ENCODE measurements around the gene WNT6. TPM values are rescaled to one million over a fixed set of nuclear protein-coding genes. Genes with fewer than 3 reads are reported as not detected.

The WNT6 gene
- total RNA-seq, 4 donors from 2014 or later = 1.3 to 4.2 (median 4.0) TPM

DNA sequence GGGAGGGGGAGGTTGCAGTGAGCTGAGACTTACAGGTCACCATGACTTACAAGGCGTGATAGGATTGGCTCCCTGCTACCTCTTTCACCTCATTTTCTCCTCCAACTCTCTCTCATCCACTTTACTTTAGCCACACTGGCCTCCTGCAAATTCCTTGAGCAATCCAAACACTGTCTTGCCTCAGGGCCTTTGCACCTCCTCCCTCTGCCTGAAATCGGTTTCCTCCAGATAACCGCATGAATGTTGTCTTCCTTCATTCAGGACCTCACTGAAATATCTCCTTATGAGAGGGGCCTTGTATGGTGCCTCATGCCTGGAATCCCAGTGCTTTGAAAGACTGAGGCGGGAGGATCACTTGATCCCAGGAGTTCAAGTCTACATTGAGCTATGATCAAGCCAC is 42.8 kb downstream of the WNT6 start:
- TF ChIP-seq, protein P1, sequence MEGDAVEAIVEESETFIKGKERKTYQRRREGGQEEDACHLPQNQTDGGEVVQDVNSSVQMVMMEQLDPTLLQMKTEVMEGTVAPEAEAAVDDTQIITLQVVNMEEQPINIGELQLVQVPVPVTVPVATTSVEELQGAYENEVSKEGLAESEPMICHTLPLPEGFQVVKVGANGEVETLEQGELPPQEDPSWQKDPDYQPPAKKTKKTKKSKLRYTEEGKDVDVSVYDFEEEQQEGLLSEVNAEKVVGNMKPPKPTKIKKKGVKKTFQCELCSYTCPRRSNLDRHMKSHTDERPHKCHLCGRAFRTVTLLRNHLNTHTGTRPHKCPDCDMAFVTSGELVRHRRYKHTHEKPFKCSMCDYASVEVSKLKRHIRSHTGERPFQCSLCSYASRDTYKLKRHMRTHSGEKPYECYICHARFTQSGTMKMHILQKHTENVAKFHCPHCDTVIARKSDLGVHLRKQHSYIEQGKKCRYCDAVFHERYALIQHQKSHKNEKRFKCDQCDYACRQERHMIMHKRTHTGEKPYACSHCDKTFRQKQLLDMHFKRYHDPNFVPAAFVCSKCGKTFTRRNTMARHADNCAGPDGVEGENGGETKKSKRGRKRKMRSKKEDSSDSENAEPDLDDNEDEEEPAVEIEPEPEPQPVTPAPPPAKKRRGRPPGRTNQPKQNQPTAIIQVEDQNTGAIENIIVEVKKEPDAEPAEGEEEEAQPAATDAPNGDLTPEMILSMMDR (IDR thresholded peaks at IDR 0.05) = no peak
- no peak for TF ChIP-seq EP300 (IDR thresholded peaks at IDR 0.05)
- no peak for TF ChIP-seq POLR2A (IDR thresholded peaks at IDR 0.05)
- no peak for TF ChIP-seq POLR2AphosphoS5 (IDR thresholded peaks at IDR 0.05)
- no peak for ATAC-seq
- H3K4me3 ChIP-seq = no peak overlapping the region
- peaks cover 92% of the 10 kb centered on the region for H3K27me3 ChIP-seq
- H3K36me3 ChIP-seq = no peaks in the 10 kb centered on the region
- WGBS, 2 donors (ENCODE audit: low coverage in 1 of 2) = 77 to 87% methylated on average over 3 to 4 of the region's 4 CpGs
- H3K27ac ChIP-seq = no peak overlapping the region
- peaks cover 0 to 17% (median 9%) of the 10 kb centered on the region in 3 donors for H3K4me1 ChIP-seq
- H3K9me3 ChIP-seq = no peaks in the 10 kb centered on the region

DNA sequence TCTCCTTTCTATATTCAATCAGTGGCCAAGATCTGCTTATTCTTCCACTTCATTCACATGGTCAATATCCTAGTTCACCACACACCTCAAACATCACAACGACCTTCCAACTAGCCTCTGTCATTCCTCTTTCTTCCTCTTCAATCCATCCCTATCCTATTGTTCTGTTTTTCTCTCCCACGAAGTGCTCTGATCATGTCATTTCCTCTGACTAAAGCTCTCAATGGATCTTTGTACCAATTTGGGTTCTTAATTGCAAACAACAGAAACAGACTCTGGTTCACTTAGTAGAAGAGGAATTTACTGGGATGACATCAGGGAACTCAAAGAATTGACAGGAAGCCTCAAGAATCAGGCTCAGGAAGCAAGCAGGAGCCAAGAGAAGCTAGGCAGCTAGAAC is 44.6 kb downstream of the WNT6 start:
- no peak for ATAC-seq
- no peak for TF ChIP-seq EP300 (IDR thresholded peaks at IDR 0.05)
- no peak for TF ChIP-seq POLR2AphosphoS5 (IDR thresholded peaks at IDR 0.05)
- TF ChIP-seq, protein P1 (IDR thresholded peaks at IDR 0.05) = no peak
- TF ChIP-seq POLR2A (IDR thresholded peaks at IDR 0.05) = no peak
- H3K4me3 ChIP-seq = no peak overlapping the region
- WGBS, 2 donors (ENCODE audit: low coverage in 1 of 2) = 9 to 38% methylated on average over 1 to 2 of the region's 2 CpGs
- peaks cover 75% of the 10 kb centered on the region for H3K27me3 ChIP-seq
- H3K9me3 ChIP-seq = no peaks in the 10 kb centered on the region
- no peak overlapping the region for H3K27ac ChIP-seq
- H3K4me1 ChIP-seq = peaks cover 0 to 9% (median under 1%) of the 10 kb centered on the region in 3 donors
- H3K36me3 ChIP-seq = no peaks in the 10 kb centered on the region

DNA sequence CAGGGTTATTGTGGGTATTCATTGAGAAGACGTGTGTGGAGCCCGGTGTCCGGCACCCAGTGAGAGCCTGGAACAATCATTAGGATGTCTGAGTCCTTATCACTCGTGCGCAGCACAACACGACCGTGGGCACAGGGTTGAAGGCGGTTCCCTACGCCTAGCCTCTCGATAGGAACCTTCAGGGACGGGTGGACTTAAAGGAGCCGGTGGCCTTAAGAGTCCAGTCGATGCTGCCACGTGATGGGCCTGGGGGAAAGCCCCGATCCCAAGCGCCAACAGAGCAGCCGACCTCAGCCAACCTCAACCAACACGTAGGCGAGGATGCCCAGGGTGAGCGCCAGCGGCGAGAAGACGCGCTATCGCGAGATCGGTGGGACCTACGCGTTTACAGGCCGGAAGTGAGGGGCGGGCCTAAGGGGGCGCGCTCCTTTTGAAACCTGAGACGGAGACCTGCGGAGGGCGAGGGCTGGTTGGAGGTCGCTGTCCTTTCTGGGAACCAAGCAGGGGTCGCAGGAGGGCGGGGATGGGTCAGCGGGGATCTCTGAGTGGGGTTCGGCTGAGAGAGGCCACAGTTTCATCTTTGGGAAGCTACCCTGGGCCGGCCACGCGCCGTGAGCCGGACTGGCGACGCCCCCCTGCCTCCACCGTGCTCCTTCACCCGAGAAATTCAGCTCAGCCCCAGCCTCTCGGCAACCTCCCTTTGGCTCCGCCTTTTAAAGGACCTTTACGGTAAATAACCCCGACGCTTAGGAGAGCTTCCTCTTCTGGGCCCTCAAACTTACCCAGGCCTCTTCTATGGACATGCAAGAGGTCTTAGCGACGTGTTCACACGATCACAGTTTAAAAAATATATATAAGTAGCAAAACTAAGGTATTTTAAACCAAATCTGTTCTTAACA is 49.4 kb downstream of the WNT6 start:
- ATAC-seq = peak; percentile 95
- H3K4me3 ChIP-seq = peak overlapping the region; percentile 32 to 60
- TF ChIP-seq, protein P1 (IDR thresholded peaks at IDR 0.05) = no peak
- no peak for TF ChIP-seq EP300 (IDR thresholded peaks at IDR 0.05)
- TF ChIP-seq POLR2A (IDR thresholded peaks at IDR 0.05) = no peak
- WGBS, 2 donors (ENCODE audit: low coverage in 1 of 2) = 4 to 14% methylated on average over 4 to 5 of the region's 58 CpGs
- no peaks in the 10 kb centered on the region for H3K36me3 ChIP-seq
- peak overlapping the region in 1 of 4 donors; percentile 58 for H3K27ac ChIP-seq
- H3K9me3 ChIP-seq = no peaks in the 10 kb centered on the region
- peaks cover 0 to 14% (median 3%) of the 10 kb centered on the region in 3 donors for H3K4me1 ChIP-seq
- H3K27me3 ChIP-seq = peaks cover 27% of the 10 kb centered on the region

DNA sequence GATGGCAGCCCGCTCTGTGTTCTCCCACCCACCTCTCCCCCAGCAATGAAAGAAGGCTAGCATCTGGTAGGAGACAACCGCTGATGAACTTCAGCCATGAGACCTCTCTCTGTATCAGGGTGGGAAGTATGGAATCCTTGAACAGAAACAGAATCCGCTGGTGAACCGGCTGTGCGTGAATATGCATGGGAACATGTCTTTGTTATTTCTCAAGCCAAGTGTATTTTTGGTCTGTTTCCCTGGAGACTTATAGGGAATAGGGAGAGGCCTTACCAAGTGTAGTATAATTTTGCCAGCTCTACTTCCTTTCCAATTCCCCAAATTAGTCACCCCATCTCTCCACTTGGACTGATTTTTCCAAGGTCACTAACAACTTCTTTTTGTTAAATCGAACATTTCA is 51.1 kb downstream of the WNT6 start:
- WGBS, 2 donors (ENCODE audit: low coverage in 1 of 2) = 71 to 74% methylated on average over 4 of the region's 6 CpGs
- Histone ChIP-seq H3K27ac (no peak overlapping the region), H3K4me3 (no peak overlapping the region), H3K4me1 (peaks cover 0 to 14% (median 3%) of the 10 kb centered on the region in 3 donors), H3K27me3 (peaks cover 9% of the 10 kb centered on the region), H3K9me3 (no peaks in the 10 kb centered on the region), H3K36me3 (no peaks in the 10 kb centered on the region)
- no peak for TF ChIP-seq POLR2A (IDR thresholded peaks at IDR 0.05)
- TF ChIP-seq POLR2AphosphoS5 (IDR thresholded peaks at IDR 0.05) = no peak
- no peak for TF ChIP-seq EP300 (IDR thresholded peaks at IDR 0.05)
- TF ChIP-seq, protein P1 (IDR thresholded peaks at IDR 0.05) = no peak
- ATAC-seq = no peak

DNA sequence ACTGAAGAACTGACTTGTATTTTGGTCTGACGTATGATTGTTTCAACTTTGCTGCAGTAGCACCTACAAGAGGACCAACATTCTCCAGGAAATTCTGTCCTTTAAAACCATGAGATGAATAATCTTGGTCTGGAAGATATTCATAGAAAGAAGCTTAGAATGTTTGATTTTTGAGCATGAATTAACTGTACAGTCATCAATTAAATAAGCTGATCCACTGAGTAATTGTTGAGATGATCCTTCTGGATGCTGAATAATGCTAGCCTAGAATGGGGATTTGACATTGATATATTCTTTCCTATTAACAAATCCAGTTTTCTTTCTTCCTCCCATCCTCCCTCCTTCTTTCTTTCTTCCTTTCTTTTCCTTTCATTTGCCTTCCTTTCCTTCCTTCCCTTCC is 60.9 kb downstream of the WNT6 start:
- WGBS, 2 donors (ENCODE audit: low coverage in 1 of 2) = 71% methylated on average over 1 of the region's 1 CpG
- no peaks in the 10 kb centered on the region for H3K4me1 ChIP-seq
- TF ChIP-seq, protein P1 (IDR thresholded peaks at IDR 0.05) = no peak
- no peak for TF ChIP-seq EP300 (IDR thresholded peaks at IDR 0.05)
- no peak for TF ChIP-seq POLR2A (IDR thresholded peaks at IDR 0.05)
- no peak for TF ChIP-seq POLR2AphosphoS5 (IDR thresholded peaks at IDR 0.05)
- no peak overlapping the region for H3K4me3 ChIP-seq
- peaks cover 62% of the 10 kb centered on the region for H3K27me3 ChIP-seq
- H3K36me3 ChIP-seq = no peaks in the 10 kb centered on the region
- H3K27ac ChIP-seq = no peak overlapping the region
- no peak for ATAC-seq
- peaks cover 0 to 11% (median 0%) of the 10 kb centered on the region in 3 donors for H3K9me3 ChIP-seq
